ENCODE data around the gene NAT16.
"Not testable (repeated sequence)": the region's sequence is repeated elsewhere in the genome, so short reads cannot be mapped to it uniquely, and the experiment has no call there.

Gene NAT16

DNA sequence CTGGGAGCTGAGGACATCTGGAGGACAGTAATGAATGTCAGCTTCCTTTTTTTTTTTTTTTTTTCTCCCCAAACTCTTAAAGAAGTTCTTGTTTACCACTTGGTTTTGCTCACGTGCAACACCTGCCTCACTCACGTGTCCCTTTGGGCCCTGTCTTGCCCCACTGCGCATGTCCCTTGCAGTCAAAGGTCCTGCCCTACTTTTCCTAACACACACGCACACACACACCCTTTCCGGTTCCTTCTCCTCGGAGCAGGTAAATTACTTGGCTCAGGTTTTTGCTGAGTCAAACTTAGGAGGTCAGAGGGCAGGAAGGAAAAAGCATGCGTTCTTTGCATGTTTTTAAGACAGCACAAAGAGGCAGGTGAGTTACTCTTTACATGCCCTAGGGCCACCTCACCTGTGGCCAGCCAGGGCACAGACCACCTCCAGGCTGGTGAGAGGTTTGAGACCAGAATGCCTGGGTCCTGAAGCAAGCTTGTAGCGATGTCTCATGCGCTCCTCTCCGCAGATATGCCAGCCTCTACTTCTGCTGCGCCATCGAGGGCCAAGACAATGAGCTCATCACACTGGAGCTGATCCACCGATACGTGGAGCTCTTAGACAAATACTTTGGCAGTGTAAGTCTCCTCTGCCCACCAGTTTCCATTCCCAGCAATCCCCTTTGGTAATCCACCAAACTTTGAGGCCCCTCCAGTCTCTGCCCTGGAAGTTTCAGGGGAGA, 23.1 kb downstream of the NAT16 start:
- no peak for DNase-seq

DNA sequence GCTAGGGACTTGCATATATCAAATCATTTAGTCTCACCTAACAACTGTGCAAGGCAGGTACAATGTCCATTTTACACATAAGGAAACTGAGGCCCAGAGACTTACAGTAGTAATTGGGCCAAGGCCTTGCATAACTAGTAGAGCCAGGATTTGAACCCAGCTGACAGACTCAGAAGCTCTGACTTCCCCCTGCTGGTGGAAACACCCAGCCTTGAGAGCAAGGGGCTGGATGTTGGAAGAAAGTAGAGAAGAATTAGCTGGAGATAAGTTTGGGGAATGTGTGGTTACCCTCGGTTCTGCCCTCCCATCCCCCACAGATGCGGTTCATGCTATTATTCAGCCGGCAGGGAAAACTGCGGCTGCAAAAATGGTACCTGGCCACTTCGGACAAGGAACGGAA, 23.8 kb downstream of the NAT16 start:
- DNase-seq = no peak

DNA sequence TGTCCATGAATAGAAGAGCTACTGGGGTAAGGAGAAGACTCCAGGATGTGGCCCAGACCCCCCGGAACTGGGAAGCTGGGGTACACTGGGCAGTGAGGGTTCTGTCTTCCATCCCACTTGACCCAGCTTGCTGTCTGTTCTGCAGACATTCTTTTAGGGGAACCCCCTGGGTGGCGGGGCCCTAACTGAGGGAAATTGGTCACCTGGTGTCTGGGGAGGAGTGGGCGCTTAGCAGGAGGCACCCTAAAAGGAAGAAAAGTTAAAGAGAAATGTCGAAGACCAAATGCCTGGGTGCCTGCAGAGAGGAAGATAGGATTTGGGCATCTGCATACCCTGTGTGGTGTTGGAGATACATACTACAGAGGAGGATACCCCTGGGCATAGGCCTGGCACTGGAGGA, 24.8 kb downstream of the NAT16 start:
- no peak for DNase-seq

DNA sequence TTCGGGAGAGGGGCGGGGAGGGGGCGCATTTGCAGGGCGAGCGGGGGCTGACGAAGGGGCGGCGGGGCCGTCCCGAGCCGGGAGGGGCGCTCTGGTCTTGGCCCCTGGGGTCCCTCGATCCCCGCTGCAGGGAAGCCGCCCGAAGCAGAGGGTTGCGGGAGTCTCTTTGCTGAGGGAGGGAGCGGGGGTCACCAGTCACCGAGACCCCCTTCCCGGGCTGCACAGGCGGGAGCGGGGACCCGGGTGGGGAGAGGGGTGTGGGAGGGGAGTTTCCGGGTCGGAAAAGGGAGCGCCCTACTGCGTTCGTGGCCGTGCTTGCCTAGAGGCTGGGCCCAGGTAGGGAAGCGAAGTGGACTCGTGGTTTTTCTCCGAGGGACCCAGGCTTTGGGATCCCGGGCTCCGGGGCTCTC, 25.4 kb downstream of the NAT16 start:
- DNase-seq = no peak

DNA sequence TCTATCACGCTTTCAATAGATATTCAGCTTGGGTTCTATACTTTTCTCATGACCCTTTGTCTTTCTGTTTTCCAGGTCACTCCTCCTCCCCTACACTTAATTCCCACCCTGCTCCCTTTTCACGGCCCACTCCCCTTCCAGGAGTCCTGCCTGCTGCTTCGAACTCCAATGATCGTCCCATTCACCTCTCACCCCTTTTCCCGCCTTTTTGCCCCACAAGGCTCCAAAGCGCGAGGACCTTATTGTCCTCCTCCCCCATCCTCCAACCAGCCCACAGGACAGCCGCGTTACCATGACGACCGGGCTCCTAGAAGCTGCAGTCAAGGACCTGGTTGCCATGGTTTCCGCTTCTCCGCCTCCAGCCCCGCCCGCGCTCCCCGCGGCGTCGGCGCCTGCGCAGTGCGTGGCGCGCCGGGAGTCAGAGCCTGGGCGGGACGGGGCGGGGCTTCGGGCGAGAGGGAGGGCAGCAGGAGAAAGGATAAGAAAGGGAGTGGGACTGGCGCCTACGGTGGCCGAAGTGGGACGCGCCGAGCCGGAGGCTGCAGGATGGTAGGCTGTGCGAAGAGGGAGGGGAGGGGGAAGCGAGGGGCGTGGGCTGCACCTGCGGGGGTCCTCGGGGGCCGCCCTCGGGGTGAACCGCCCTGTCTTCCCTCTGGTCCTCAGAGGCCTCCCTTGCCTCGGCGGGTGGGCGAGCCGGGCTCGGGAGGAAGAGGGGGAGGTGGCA, 26.0 kb downstream of the NAT16 start, which contains the start of gene AP1S1:
Gene AP1S1 (plus strand): TSS at position 508 of the 724 bp plus-strand sequence. CDS start 39 bp downstream, at position 547.
- peak; percentile 93 for DNase-seq

DNA sequence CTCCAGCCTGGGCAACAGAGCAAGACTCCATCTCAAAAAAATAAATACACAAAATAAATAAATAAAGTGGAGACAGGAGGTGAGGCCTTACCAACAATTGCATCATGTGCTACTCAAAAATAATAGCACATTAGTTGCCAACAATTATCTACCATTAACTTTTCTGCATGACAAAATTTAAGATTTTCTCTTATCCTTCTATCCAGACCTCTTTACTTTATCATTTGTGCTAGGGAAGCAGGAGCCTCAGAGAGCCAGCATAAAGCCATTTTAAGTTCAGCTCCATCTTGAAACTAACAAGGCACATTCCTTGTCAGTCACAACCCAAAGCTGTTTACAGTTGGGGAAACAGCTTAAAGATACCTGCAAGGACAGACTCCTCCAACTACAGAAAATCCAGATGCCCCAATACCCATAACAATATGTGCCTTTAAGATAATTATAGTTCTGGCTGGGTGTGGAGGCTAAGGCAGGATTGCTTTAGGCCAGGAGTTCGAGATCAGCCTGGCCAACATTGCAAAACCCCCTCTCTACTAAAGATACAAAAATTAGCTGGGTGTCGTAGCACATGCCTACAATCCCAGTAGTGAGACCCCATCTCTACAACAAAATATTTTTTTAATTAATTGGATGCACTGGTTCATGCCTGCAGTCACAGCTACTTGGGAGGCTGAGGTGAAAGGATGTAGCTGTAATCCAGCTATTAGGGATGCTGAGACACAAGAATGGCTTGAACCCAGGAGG, 28.0 kb downstream of the NAT16 start:
- DNase-seq = no peak

DNA sequence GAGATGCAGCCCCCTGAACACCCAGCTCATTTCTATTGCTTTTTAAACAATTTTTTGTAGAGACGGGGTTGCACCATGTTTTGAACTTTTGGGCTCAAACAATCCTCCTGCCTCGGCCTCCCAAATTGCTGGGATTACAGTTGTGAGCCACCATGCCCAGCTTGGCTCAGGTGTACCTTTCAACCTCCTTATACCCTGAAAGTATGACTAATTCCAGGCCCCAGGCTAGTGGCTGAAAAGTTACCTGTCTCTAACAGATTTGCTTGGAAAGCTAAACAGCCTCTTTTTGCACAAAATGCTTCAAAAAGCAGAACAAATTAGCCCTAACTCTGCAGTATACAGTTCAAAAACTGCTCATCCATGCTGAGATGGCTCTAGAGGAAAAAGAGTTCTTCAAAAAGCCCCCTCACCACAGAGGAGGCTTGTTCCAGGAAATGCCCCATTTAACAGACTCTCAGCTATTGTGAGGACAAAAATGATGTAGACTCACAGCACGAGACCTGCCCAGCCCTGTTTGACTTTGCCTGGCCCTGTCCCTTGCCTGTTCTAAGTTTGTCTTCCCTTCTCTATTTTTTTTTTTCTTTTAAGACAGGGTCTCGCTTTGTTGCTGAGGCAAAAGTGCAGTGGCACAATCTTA, 39.2 kb downstream of the NAT16 start:
- no peak for DNase-seq

DNA sequence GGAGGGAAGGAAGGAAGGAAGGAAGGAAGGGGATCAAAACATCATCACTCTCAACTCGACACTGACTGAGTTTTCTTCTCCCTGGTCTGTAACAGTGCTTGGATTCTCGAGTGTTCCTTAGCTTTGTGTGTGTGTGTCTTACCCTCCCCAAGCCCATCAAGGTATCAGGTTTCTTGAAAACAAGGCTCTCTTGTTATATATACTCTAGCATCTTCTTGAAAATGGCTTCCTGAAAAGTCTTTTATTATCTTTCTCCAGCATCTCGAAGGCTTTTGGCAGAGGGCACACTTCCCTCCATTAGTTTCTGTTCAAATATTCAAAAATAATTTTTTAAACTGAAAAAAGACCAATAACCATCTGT, 39.8 kb downstream of the NAT16 start:
- DNase-seq = no peak

DNA sequence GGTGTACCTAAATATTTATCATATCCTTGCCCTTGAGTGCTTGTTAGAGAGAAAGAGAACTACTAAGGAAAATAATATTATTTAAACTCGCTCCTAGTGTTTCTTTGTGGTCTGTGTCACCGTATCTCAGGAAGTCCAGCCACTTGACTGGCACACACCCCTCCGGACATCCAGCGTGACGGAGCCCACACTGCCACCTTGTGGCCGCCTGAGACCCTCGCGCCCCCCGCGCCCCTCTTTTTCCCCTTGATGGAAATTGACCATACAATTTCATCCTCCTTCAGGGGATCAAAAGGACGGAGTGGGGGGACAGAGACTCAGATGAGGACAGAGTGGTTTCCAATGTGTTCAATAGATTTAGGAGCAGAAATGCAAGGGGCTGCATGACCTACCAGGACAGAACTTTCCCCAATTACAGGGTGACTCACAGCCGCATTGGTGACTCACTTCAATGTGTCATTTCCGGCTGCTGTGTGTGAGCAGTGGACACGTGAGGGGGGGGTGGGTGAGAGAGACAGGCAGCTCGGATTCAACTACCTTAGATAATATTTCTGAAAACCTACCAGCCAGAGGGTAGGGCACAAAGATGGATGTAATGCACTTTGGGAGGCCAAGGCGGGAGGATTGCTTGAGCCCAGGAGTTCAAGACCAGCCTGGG, 41.8 kb downstream of the NAT16 start:
- DNase-seq = peak; percentile 95

DNA sequence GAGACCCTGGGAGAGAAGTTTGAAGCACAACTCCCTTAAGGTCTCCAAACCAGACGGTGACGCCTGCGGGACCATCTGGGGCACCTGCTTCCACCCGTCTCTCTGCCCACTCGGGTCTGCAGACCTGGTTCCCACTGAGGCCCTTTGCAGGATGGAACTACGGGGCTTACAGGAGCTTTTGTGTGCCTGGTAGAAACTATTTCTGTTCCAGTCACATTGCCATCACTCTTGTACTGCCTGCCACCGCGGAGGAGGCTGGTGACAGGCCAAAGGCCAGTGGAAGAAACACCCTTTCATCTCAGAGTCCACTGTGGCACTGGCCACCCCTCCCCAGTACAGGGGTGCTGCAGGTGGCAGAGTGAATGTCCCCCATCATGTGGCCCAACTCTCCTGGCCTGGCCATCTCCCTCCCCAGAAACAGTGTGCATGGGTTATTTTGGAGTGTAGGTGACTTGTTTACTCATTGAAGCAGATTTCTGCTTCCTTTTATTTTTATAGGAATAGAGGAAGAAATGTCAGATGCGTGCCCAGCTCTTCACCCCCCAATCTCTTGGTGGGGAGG, 42.4 kb downstream of the NAT16 start:
- DNase-seq = no peak

DNA sequence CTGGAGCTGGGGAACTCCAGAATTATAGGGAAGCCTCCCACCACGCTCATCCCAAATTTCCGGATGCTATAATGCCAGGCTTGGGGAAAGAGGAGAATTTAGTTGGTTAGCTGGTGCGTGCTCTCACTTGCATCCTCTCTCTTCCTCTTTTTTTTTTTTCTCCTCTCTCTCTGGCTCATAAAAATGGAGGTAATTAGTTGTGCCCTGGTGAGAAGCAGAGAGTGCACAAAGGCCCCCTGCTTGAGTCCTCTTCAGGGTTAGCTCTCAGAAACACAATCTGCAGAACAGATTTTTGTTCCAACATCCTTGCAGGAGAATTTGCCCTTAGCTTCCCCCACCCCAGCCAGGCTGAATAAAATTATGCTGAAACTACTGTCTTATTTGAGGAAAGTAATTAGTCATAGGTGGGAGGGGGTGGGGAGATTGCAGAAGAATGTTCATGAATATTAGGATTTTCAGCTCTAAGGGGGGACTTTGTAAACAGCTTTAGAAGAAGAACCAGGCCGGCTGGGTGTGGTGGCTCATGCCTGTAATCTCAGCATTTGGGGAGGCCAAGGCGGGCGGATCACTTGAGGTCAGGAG, 45.6 kb downstream of the NAT16 start:
- DNase-seq = peak; percentile 69

DNA sequence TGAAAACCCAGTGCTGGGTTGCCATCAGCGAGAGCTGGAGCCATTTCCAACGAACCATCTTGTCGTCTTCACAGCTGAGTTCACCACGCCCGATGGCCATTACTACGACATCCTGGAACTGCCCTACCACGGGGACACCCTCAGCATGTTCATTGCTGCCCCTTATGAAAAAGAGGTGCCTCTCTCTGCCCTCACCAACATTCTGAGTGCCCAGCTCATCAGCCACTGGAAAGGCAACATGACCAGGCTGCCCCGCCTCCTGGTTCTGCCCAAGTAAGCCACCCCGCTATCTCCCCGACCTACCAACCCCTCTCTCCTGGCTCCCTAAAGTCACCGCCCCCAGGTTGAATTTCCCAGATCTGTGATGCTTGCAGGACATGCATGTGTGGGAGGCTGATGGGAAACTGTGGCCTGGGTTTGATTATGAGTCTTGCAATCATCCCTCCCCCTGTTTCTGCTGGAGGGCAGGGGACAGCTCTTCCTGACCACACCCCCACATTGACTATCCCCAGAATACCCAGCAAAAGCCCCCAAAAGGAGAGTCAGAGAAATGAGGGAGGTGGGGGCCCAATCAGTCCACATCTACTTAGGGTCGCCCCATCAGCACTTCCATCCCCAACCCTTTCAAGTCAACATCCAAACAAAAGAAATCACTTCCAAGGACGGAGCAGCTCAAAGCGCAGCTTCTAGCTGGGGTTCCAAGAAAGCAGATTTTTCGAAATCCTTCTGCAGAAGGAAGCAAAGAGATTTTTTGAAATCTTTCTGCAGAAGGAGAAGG, 46.3 kb downstream of the NAT16 start:
- DNase-seq = peak; percentile 61

DNA sequence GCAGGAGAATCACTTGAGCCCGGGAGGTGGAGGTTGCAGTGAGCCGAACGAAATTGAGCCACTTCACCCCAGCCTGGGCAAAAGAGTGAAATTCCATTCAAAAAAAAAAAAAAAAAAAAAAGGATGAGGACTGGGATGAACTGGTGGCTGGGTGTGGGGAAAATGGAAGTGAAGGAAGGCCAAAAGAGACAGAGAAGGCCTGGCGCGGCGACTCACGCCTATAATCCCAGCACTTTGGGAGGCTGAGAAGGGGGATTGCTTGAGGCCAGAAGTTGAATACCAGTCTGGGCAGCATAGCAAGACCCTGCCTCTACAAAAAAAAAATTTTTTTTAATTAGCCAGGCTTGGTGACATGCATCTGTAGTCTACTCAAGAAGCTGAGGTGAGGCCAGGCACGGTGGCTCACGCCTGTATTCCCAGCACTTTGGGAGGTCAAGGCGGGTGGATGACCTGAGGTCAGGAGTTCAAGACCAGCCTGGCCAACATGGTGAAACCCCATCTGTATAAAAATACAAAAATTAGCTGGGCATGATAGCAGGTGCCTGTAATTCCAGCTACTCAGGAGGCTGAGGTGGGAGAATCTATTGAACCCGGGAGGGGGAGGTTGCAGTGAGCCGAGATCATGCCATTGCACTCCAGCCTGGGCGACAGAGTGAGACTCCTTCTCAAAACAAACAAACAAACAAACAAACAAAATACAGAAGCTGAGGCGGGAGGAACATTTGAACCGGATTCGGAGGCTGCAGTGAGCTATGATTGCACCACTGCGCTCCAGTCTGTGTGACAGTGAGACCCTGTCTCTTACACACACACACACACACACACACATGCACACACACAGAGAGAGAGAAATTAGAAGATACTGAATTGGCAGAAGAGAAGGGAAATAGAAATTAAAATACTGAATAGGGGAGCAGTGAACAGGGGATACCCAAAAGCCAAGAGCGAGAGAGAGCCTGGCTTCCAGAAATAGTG, 47.2 kb downstream of the NAT16 start:
- DNase-seq = not testable (repeated sequence)

DNA sequence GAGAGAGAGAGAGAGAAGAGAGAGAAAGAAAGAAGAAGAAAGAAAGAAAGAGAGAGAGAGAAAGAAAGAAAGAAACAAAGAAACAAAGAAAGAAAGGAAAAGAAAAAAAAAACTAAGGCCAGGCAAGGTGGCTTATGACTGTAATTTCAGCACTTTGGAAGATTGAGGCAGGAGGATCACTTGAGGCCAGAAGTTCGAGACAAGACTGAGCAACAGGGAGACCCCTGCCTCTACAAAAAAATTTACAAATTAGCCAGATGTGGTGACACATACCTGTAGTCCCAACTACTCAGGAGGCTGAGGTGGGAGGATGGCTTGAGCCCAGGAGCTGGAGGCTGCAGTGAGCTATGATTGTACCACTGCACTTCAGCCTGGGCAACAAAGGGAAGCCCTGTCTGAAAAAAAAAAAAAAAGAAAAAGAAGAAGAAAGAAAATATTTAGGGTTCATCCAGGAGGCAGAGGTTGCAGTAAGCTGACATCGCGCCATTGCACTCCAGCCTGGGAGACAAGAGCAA, 50.4 kb downstream of the NAT16 start:
- no peak for DNase-seq

DNA sequence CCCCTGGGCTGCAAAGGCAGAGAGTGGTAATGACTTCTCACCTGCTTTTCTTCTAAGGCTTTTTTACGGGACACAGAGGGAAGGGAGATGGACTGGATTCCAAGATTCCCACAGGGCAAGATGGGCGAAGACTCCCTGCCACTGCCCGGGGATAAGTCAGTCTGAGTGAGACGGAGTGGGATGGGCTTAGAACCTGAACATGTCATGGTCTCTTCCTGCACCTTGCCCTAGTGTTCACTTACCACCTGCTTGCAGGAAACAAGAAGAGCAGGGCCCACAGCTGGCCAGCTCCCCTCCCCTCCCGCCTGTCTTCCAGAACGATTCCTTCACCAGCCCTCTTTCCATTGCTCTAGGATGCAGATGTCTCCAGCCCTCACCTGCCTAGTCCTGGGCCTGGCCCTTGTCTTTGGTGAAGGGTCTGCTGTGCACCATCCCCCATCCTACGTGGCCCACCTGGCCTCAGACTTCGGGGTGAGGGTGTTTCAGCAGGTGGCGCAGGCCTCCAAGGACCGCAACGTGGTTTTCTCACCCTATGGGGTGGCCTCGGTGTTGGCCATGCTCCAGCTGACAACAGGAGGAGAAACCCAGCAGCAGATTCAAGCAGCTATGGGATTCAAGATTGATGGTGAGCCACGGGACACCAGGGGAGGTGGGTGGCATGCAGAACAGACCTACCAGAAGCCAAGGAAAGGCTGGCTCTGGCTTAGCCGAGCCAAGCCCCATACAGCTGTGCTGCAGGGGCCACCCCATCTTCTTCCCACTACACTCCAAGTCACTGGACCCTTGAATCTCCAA, 51.9 kb downstream of the NAT16 start:
- no peak for DNase-seq

DNA sequence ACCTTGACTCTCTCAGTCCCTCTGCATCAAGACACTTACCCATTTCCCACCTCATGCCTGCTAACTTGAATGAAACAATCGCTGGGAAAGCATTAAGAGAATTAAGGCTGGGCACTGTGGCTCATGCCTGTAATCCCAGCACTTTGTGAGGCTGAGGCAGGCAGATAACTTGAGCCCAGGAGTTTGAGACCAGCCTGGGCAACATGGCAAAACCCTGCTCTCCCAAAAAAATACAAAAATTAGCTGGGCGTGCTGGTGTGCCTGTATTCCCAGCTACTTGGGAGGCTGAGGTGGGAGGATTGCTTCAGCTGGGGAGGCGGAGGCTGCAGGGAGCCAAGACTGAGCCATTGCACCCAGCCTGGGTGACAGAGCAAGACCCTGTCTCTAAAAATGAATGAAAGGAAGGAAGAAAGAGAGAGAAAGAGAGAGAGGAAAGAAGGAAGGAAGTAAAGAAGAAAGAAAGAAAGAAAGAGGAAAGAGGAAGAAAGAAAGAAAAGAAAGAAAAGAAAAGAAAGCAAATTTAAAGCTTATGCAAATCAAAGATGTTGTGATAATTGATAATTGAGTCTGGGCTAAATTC, 52.5 kb downstream of the NAT16 start:
- DNase-seq = no peak

DNA sequence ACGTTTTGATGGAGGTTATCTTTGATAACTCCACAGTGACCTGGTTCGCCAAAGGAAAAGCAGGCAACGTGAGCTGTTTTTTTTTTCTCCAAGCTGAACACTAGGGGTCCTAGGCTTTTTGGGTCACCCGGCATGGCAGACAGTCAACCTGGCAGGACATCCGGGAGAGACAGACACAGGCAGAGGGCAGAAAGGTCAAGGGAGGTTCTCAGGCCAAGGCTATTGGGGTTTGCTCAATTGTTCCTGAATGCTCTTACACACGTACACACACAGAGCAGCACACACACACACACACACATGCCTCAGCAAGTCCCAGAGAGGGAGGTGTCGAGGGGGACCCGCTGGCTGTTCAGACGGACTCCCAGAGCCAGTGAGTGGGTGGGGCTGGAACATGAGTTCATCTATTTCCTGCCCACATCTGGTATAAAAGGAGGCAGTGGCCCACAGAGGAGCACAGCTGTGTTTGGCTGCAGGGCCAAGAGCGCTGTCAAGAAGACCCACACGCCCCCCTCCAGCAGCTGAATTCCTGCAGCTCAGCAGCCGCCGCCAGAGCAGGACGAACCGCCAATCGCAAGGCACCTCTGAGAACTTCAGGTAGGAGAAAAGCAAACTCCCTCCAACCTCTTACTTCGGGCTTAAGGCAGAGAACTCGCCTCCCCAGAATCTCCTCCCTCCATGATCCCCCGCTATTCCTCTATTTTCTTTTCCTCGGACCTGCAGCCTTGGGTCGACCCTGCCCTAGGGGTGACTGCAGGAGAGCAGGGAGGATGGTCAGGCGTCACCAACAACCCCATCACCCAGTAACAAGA, 53.2 kb downstream of the NAT16 start, which contains the start of gene SERPINE1:
Gene SERPINE1 (plus strand): TSS at position 454 of the 809 bp plus-strand sequence. CDS start 1,290 bp downstream, outside the sequence.
- DNase-seq = peak; percentile 88
